Adipocyte (in vitro differentiated cells): ENCODE data around the gene KIF6.
A peak's percentile ranks its signal among the peaks of the same experiment; 100 is the strongest.

Source experiments
- DNase-seq: peaks from one replicate; pipeline ENCODE4 v3.0.0-alpha.2; 2015; ENCODE audit warnings: low read depth
- H3K27me3 ChIP-seq: replicated peaks from 2 replicates; pipeline ENCODE4 v1.7.0; 2013; ENCODE audit warnings: mild to moderate bottlenecking, low read length, moderate library complexity; ENCODE audit not compliant: control insufficient read depth, insufficient read depth
- H3K36me3 ChIP-seq: 2 replicates; pipeline ENCODE4 v1.7.0; 2013; ENCODE audit warnings: low read length, mild to moderate bottlenecking, moderate library complexity; ENCODE audit not compliant: control insufficient read depth, insufficient read depth, severe bottlenecking
- H3K4me1 ChIP-seq: 2 replicates; pipeline ENCODE4 v1.7.0; 2013; ENCODE audit warnings: mild to moderate bottlenecking, low read length, moderate library complexity; ENCODE audit not compliant: control insufficient read depth, insufficient read depth
- H3K4me3 ChIP-seq: 2 replicates; pipeline ENCODE4 v1.7.0; 2013; ENCODE audit warnings: mild to moderate bottlenecking, low read length, moderate library complexity
- H3K9ac ChIP-seq: 2 replicates; pipeline ENCODE4 v1.7.0; 2013; ENCODE audit warnings: mild to moderate bottlenecking, low read length, moderate library complexity
- H3K9me3 ChIP-seq: 2 replicates; pipeline ENCODE4 v1.7.0; 2013; ENCODE audit warnings: mild to moderate bottlenecking, low read length, moderate library complexity; ENCODE audit not compliant: control insufficient read depth

The KIF6 gene

DNA sequence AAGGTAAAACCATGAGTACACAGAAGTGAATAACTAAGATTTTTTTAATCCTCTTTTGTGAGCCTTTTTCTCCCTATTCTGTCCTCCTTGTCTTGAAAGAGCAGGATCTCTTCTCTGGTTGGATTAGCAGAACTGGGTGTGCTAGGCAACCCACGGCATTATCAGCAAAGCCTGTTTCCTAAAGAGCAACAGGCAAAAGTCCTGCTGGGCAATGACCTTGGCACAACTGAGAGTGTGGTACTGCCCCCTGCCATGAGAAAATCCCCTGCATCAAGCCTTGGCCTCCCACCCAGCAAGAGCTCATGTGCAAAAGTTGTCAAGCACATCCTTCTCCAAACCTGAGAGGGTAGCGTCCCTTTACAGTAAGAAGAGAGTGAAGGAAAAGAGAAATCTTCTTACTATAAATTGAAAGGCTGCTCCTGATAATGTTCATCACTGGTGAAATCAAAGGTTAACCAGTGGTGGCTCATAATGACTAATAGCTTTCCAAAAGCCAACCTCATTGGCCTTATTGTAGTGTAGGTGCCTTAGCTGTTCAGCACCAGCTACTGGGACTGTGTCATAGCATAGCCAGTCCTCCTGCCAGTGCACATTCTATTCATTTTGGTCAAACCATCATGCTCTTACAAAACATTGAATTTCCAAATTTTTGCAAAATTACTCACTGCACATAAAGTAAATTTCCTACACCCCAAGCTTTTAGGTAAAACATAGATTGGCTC, 17.1 kb downstream of the KIF6 start:
- H3K9me3 ChIP-seq, result no peaks in the 10 kb centered on the region
- DNase-seq, result peak; percentile 19
- H3K4me1 ChIP-seq, result peaks cover 26% of the 10 kb centered on the region
- no peaks in the 10 kb centered on the region for H3K27me3 ChIP-seq
- no peak overlapping the region for H3K9ac ChIP-seq
- no peak overlapping the region for H3K4me3 ChIP-seq
- H3K36me3 ChIP-seq, result no peaks in the 10 kb centered on the region

DNA sequence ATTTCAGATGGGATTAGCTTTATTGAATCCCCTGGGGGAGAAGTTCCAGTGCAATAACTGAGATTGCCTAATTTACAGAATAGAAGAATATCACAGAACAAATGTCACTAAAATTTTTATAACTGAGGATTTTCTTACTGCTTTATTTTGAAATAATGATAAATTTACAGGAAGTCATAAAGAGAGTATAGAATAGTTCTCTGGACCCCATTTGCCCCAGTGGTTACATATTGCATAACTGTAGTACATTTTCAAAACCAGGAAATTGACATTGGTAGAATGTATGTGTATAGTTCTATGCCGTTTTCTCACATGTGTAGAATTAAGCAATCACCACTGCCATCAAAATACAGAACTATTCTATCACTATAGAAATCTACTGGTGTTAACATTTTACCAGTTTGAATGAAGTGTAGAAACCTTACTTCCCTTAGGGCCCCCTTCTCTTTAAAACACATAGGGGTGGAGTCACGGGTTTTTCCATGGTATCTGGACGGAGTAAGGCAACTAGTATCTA, 18.3 kb downstream of the KIF6 start:
- peaks cover 26% of the 10 kb centered on the region for H3K4me1 ChIP-seq
- no peak for DNase-seq

DNA sequence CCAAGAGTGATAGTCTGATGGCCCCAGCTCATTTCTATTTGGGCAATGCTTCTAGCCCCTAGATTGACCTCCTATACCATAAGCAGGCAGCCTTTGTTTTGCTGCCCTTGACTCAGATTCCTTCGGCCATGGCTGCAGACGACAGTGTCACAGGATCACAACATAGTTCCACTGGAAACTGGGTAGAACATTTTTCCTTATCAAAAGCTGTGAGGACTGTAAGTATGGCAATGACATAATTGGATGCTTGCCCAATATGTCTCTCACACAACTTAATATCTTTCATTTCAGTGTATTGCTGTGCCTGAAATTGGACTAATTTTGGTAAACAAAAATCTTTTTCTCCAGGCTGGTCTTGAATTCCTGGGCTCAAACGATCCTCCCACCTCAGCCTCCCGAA, 22.9 kb downstream of the KIF6 start:
- no peaks in the 10 kb centered on the region for H3K9me3 ChIP-seq
- no peak overlapping the region for H3K9ac ChIP-seq
- H3K27me3 ChIP-seq, result no peaks in the 10 kb centered on the region
- H3K4me3 ChIP-seq, result no peak overlapping the region
- H3K4me1 ChIP-seq, result peaks cover 11% of the 10 kb centered on the region
- no peak for DNase-seq
- no peaks in the 10 kb centered on the region for H3K36me3 ChIP-seq

More for the DNA sequence above, 18.3 kb downstream of the KIF6 start:
- no peak overlapping the region for H3K9ac ChIP-seq
- no peak overlapping the region for H3K4me3 ChIP-seq
- no peaks in the 10 kb centered on the region for H3K9me3 ChIP-seq
- H3K27me3 ChIP-seq, result no peaks in the 10 kb centered on the region
- no peaks in the 10 kb centered on the region for H3K36me3 ChIP-seq

DNA sequence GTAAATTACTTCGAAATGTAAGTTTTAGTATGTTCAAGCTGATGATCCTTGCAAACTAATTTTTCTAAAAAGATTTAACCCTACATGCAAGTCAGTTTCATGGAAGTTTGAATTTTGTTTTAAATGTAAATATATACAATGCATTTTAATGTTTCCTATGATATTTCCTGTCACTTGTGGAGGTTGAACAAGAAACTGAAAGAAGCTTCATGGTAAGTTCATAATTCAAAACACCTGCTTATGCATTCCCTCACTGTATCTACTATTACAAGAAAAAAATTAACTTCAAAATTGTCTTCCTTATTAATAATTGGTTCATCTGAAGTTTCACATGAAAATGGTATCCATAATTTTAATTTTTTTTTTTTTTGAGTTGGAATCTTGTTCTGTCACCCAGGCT, 24.8 kb downstream of the KIF6 start:
- no peaks in the 10 kb centered on the region for H3K27me3 ChIP-seq
- no peaks in the 10 kb centered on the region for H3K36me3 ChIP-seq
- DNase-seq, result no peak
- no peak overlapping the region for H3K4me3 ChIP-seq
- H3K9me3 ChIP-seq, result no peaks in the 10 kb centered on the region
- H3K9ac ChIP-seq, result no peak overlapping the region
- peaks cover 2% of the 10 kb centered on the region for H3K4me1 ChIP-seq

DNA sequence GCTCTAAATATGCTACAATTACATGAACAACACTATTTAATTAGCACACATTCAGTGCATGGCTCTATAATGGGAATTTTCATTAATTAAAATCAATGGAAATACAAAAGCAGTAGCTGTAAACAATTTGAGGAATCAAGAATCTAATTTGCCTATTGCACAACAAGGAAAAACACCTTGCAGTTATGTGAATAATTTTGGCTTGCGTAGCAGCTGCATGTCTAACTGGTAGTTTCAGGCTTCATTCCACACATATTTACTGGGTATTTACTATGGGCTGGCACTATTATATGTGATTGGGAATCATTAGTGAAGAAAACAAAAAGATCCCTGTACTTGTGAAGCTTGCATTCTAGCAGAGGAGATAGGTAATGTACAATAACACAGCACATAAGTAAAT, 26.4 kb downstream of the KIF6 start:
- DNase-seq, result no peak
- Histone ChIP-seq H3K9me3 (no peaks in the 10 kb centered on the region), H3K9ac (no peak overlapping the region), H3K4me3 (no peak overlapping the region), H3K4me1 (peaks cover 5% of the 10 kb centered on the region), H3K27me3 (no peaks in the 10 kb centered on the region), H3K36me3 (no peaks in the 10 kb centered on the region)

GRCh38 chr6:39696986-39697788, 28.0 kb downstream of the KIF6 start:
- Histone ChIP-seq H3K27me3 (no peaks in the 10 kb centered on the region), H3K9me3 (no peaks in the 10 kb centered on the region), H3K4me1 (peaks cover 5% of the 10 kb centered on the region), H3K4me3 (no peak overlapping the region), H3K36me3 (no peaks in the 10 kb centered on the region), H3K9ac (no peak overlapping the region)
- no peak for DNase-seq

GRCh38 chr6:39695447-39695846, 29.8 kb downstream of the KIF6 start:
- no peaks in the 10 kb centered on the region for H3K27me3 ChIP-seq
- no peaks in the 10 kb centered on the region for H3K9me3 ChIP-seq
- no peaks in the 10 kb centered on the region for H3K36me3 ChIP-seq
- peaks cover 5% of the 10 kb centered on the region for H3K4me1 ChIP-seq
- no peak overlapping the region for H3K4me3 ChIP-seq
- DNase-seq, result no peak
- no peak overlapping the region for H3K9ac ChIP-seq

GRCh38 chr6:39693206-39693605, 32.0 kb downstream of the KIF6 start:
- H3K36me3 ChIP-seq, result no peaks in the 10 kb centered on the region
- no peaks in the 10 kb centered on the region for H3K27me3 ChIP-seq

DNA sequence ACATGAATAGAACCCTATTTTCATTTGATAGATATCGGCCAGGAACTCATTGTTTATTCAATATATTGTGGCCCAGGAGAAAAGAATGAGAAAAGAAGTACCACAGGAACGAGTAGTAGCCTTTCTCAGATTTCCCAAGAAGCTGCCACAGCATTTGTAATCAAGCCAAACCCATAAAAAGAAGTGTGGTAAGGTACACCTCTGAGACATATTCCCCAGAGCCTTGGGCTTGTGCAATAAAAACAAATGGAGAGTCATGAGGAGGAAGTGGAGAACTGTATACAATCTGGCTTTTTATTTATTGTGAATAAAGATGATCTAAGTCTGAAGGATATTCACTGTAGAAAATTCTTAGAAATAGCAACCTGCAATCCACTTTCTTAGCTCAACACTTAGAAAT, 36.7 kb downstream of the KIF6 start:
- H3K9me3 ChIP-seq, result no peaks in the 10 kb centered on the region
- H3K9ac ChIP-seq, result no peak overlapping the region
- H3K4me1 ChIP-seq, result peaks cover 12% of the 10 kb centered on the region
- H3K27me3 ChIP-seq, result no peaks in the 10 kb centered on the region
- peak; percentile 75 for DNase-seq
- H3K36me3 ChIP-seq, result no peaks in the 10 kb centered on the region
- H3K4me3 ChIP-seq, result peak overlapping the region; percentile 21

More at GRCh38 chr6:39693206-39693605, 32.0 kb downstream of the KIF6 start:
- no peak overlapping the region for H3K4me3 ChIP-seq
- no peak overlapping the region for H3K9ac ChIP-seq
- no peak for DNase-seq
- H3K9me3 ChIP-seq, result no peaks in the 10 kb centered on the region
- peaks cover 14% of the 10 kb centered on the region for H3K4me1 ChIP-seq

DNA sequence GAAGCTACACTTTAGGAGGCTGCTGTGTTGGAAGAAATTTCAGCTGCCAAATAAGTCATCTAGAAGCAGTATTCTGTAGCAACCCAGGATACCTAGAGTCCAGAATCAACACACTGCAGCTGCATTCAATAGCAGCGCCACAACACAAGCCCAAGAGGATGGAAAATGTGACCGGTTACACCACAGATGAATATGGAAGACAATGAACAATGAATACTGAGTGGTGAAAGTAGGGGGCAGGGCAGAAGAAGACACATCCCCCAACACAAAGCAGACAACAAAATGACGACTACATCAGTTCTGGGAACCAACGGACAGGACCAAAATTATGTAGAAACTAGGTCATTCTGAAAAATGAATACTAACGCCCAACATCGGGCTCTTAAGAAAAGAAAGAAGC, 38.2 kb downstream of the KIF6 start:
- H3K9me3 ChIP-seq, result no peaks in the 10 kb centered on the region
- H3K27me3 ChIP-seq, result no peaks in the 10 kb centered on the region
- H3K9ac ChIP-seq, result no peak overlapping the region
- no peak for DNase-seq
- H3K4me1 ChIP-seq, result peaks cover 12% of the 10 kb centered on the region
- H3K36me3 ChIP-seq, result no peaks in the 10 kb centered on the region
- no peak overlapping the region for H3K4me3 ChIP-seq

GRCh38 chr6:39685938-39686337, 39.3 kb downstream of the KIF6 start:
- Histone ChIP-seq H3K36me3 (no peaks in the 10 kb centered on the region), H3K9me3 (no peaks in the 10 kb centered on the region), H3K9ac (no peak overlapping the region), H3K27me3 (no peaks in the 10 kb centered on the region), H3K4me1 (peaks cover 16% of the 10 kb centered on the region), H3K4me3 (no peak overlapping the region)
- no peak for DNase-seq
